Neutrophil (primary cell): ENCODE data around the gene CCL27.
A peak's percentile ranks its signal among the peaks of the same experiment; 100 is the strongest.

ENCODE experiments used
- H3K27ac ChIP-seq: fragments of 200-600 bp; sonication (generic); 2 replicates; pipeline ENCODE4 v1.5.1; 2016; ENCODE audit warnings: mild to moderate bottlenecking, moderate library complexity
- H3K27me3 ChIP-seq: fragments of 200-600 bp; sonication (generic); 2 replicates; pipeline ENCODE4 v1.6.0; 2016; ENCODE audit warnings: mild to moderate bottlenecking
- H3K36me3 ChIP-seq: fragments of 200-600 bp; sonication (generic); 2 replicates; pipeline ENCODE4 v1.5.1; 2017
- H3K4me1 ChIP-seq, 2 experiments: fragments of 200-600 bp in 1 of 2; sonication (generic) in 1 of 2; 1 replicate in 1 of 2; 2 replicates in 1 of 2; pipeline versions ENCODE4 v1.5.1 to v1.6.1; 2013 to 2016; ENCODE audit warnings: low read depth in 1 of 2, low read length in 1 of 2, mild to moderate bottlenecking in 1 of 2, moderate library complexity in 1 of 2; ENCODE audit not compliant: control insufficient read depth in 1 of 2, insufficient read depth in 1 of 2
- H3K4me3 ChIP-seq, 2 experiments: fragments of 200-600 bp in 1 of 2; sonication (generic) in 1 of 2; 1 replicate in 1 of 2; 2 replicates in 1 of 2; pipeline ENCODE4 v1.5.1; 2013 to 2016; ENCODE audit warnings: low read depth in 1 of 2, low read length in 1 of 2, mild to moderate bottlenecking in 1 of 2, moderate library complexity in 1 of 2
- H3K9me3 ChIP-seq: fragments of 200-600 bp; sonication (generic); 2 replicates; pipeline ENCODE4 v1.5.1; 2016
- TF ChIP-seq, protein P1 (sequence below): fragments of 200-600 bp; sonication (generic); IDR thresholded peaks from 2 replicates; pipeline ENCODE4 v1.5.1; 2016; ENCODE audit warnings: antibody characterized with exemption

Gene CCL27

DNA sequence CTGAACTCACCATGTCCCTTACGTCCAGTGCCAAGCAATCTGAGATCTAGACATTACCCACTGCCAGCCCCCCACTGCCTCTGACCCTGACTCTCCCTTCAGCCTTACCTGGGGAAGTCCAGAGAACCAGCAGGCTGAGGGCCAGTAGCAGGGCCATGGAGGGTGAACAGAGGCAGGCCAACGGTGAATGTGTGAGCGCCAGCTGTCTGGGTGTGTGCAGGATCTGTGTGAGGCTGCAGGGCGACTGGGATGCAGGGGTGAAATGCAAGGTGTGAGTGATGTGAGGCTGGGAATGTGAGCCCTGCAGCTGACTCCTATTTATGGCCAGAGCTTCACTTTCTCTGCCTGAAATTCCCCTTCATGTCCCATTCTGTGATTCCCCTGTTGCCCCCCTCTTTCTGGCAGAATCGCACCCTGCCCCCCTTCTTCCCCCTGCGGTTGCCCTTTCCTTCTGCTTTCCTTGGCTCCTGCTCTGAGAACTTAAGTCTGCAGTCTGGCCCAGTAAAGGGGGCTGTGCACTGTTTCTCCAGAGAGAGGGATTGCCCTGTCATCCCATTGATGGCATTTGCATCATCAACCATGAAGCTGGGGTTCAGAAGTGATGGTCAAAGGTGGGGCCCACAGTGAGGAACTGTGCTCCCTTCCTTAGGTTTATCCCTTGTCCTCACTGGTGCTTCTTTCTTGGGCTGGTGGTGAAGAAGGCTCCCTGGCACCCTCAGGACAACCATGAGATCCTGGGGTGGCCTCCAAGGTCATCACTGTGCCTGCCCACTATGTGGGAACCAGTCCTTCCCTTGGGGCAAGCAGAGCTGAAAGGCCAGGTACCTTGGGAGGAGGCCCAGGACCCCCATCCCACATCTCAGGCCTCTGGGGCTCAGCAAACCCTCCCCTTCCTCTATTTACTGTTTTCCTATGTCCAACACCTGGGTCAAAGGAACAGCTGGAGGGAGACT is 28.8 kb upstream of the CCL27 start, which contains the start of gene CCL19:
CCL19 (minus strand) TSS at position 294 of the 953 bp plus-strand sequence; CDS start at position 157, 137 bp downstream.
- Histone ChIP-seq H3K9me3 (no peaks in the 10 kb centered on the region), H3K27ac (peak within 1 kb of the TSS; percentile 42), H3K27me3 (no peaks in the 10 kb centered on the region), H3K4me1 (peaks cover 8 to 15% of the 10 kb centered on the region in 2 experiments), H3K4me3 (no peak within 1 kb of the TSS), H3K36me3 (no peaks in the 10 kb centered on the region)
- TF ChIP-seq, protein P1, sequence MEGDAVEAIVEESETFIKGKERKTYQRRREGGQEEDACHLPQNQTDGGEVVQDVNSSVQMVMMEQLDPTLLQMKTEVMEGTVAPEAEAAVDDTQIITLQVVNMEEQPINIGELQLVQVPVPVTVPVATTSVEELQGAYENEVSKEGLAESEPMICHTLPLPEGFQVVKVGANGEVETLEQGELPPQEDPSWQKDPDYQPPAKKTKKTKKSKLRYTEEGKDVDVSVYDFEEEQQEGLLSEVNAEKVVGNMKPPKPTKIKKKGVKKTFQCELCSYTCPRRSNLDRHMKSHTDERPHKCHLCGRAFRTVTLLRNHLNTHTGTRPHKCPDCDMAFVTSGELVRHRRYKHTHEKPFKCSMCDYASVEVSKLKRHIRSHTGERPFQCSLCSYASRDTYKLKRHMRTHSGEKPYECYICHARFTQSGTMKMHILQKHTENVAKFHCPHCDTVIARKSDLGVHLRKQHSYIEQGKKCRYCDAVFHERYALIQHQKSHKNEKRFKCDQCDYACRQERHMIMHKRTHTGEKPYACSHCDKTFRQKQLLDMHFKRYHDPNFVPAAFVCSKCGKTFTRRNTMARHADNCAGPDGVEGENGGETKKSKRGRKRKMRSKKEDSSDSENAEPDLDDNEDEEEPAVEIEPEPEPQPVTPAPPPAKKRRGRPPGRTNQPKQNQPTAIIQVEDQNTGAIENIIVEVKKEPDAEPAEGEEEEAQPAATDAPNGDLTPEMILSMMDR = no peak

DNA sequence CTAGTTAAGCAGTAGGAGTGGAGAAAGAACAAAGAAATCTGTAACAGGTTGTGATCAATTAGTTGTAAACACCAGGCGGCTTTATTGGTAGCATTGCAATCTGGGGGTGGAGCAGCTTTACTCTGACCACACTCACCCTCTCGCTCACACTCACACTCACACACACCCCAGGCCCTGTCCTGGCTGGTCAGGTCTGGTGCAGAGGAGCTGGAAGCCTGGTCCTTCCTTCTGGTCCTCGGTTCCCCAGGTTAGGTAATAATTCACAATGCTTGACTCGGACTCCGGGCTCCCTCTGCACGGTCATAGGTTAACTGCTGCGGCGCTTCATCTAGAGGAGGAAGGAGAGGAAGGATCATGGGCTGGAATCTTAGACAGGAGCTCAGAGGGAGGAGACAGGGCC is 27.1 kb upstream of the CCL27 start:
- Histone ChIP-seq H3K27me3 (no peaks in the 10 kb centered on the region), H3K4me1 (peaks cover 8 to 15% of the 10 kb centered on the region in 2 experiments), H3K27ac (no peak overlapping the region), H3K9me3 (no peaks in the 10 kb centered on the region), H3K4me3 (no peak overlapping the region), H3K36me3 (no peaks in the 10 kb centered on the region)
- TF ChIP-seq, protein P1 = no peak

DNA sequence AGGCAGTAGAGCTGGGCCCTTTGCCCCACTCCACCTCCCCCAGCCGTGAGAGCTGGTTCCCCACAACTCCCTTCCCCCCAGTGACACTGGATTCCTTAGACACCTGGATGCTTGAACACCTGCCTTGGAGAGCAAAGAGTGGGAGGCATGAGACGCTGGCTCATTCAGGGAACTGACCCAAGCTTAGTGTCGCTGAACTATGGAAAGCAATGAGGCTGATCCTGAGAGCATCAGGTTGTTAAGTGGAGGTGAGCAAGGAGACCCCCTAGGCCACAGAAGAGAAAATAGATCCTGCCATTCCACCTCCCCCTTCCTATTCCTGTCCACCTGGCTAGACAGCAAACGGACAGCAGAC is 26.6 kb upstream of the CCL27 start:
- H3K9me3 ChIP-seq = no peaks in the 10 kb centered on the region
- H3K27me3 ChIP-seq = no peaks in the 10 kb centered on the region
- peaks cover 8 to 15% of the 10 kb centered on the region in 2 experiments for H3K4me1 ChIP-seq
- H3K27ac ChIP-seq = no peak overlapping the region
- TF ChIP-seq, protein P1 = no peak
- H3K4me3 ChIP-seq = no peak overlapping the region
- H3K36me3 ChIP-seq = peaks cover 4% of the 10 kb centered on the region

DNA sequence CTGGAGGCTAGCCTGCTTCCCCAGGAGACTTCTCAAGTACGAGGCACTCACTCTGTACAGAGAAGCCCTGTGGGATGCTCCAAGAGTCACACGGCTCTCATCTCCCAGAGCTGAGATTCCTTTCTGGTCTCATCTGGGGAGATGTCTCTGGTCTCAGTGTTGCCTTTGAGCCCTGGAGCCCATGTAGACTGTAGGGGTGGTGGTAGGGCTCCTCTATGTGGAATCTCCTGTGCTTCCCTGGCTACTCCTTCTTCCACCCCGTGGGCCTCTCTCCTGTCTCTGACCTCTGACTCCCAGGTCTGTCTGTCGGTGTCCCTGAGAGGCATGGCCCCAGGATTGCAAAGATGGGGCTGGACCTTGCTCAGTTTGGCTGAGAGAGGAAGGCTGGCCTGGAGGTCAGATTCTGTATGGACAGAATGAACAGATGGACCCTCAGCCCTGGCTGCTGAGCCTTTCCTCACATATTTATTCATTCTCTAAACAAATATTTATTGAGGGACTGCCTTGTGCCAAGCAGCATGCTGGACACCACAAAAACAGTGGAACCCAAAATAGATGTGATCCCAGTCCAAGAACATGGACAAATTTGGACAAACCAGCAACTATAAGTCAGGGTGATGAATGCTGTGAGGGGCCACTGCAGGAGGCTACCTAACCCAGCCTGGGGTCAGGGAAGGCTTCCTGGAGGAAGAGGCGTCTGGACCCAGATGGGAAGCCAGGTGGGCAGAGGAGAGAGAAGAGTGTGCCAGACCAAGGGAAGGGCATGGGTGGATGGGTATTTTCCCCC is 26.1 kb upstream of the CCL27 start:
- TF ChIP-seq, protein P1 = no peak
- H3K27me3 ChIP-seq = no peaks in the 10 kb centered on the region
- H3K9me3 ChIP-seq = no peaks in the 10 kb centered on the region
- no peak overlapping the region for H3K27ac ChIP-seq
- peaks cover 8 to 15% of the 10 kb centered on the region in 2 experiments for H3K4me1 ChIP-seq
- peaks cover 7% of the 10 kb centered on the region for H3K36me3 ChIP-seq
- no peak overlapping the region for H3K4me3 ChIP-seq

DNA sequence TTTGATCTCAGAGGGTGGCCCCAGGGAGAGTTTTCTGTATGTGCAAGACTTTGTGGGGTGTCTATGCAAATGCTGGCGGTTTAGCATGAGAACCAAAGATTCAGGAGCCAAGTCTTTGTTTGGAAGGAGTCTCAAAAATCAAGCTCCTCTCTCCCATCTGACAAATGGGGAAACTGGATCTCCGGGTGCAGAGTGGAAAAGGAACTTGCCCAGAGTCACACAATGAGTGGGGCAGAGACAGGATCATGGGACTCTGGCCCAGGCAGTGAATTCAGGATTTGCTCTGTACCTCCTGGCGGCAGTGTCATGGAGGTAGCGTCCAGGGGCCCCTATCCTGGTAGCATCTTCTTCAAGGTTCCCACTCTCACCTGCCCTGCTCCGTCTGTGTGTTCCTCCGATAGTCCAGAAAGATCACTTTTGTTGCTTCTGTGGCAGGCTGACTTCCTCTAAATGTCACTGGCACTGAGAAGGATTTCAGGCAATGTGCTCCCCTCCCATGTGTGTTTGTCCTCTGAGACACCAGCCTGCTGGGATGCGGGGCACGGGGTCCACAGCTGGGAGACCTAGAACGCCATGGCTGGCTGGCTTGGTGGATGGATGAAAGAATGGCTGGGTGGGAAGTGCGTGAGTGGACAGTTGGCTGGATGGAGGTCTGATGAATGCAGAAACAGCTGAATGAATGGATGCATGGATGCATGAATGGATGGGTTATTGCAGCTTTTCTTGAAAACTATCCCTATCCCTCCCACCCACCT is 25.0 kb upstream of the CCL27 start:
- Histone ChIP-seq H3K4me3 (no peak overlapping the region), H3K4me1 (peaks cover 8 to 15% of the 10 kb centered on the region in 2 experiments), H3K27me3 (no peaks in the 10 kb centered on the region), H3K9me3 (no peaks in the 10 kb centered on the region), H3K36me3 (peaks cover 7% of the 10 kb centered on the region), H3K27ac (no peak overlapping the region)
- TF ChIP-seq, protein P1 = no peak
